Erythroblast (primary cell): ENCODE measurements around the gene SLC45A1.

Source experiments
- GATA1 ChIP-seq: IDR thresholded peaks from 2 replicates; pipeline ENCODE4 v1.6.1; 2011; ENCODE audit warnings: low read depth, mild to moderate bottlenecking, control low read depth, low read length, moderate library complexity
- POLR2A ChIP-seq: IDR thresholded peaks from 2 replicates; pipeline ENCODE4 v1.6.1; 2011; ENCODE audit warnings: mild to moderate bottlenecking, low read length

GRCh38 chr1:8314346-8315280 is 3.3 kb upstream of the SLC45A1 start:
- TF ChIP-seq POLR2A, result no peak
- no peak for TF ChIP-seq GATA1
